NCI-H446 treated with DMSO at 0.1 percent for 48 hours (cell line): Measurements from ENCODE around the gene GANC.
A peak's percentile ranks its signal among the peaks of the same experiment; 100 is the strongest.
"Not testable (repeated sequence)": the region's sequence is repeated elsewhere in the genome, so short reads cannot be mapped to it uniquely, and the experiment has no call there.

Source experiments
- DNase-seq: peaks from one replicate; lab custom pipeline; 2025; lab: John Stamatoyannopoulos, UW

GANC gene, protein sequence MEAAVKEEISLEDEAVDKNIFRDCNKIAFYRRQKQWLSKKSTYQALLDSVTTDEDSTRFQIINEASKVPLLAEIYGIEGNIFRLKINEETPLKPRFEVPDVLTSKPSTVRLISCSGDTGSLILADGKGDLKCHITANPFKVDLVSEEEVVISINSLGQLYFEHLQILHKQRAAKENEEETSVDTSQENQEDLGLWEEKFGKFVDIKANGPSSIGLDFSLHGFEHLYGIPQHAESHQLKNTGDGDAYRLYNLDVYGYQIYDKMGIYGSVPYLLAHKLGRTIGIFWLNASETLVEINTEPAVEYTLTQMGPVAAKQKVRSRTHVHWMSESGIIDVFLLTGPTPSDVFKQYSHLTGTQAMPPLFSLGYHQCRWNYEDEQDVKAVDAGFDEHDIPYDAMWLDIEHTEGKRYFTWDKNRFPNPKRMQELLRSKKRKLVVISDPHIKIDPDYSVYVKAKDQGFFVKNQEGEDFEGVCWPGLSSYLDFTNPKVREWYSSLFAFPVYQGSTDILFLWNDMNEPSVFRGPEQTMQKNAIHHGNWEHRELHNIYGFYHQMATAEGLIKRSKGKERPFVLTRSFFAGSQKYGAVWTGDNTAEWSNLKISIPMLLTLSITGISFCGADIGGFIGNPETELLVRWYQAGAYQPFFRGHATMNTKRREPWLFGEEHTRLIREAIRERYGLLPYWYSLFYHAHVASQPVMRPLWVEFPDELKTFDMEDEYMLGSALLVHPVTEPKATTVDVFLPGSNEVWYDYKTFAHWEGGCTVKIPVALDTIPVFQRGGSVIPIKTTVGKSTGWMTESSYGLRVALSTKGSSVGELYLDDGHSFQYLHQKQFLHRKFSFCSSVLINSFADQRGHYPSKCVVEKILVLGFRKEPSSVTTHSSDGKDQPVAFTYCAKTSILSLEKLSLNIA (N-terminal part only)

DNA sequence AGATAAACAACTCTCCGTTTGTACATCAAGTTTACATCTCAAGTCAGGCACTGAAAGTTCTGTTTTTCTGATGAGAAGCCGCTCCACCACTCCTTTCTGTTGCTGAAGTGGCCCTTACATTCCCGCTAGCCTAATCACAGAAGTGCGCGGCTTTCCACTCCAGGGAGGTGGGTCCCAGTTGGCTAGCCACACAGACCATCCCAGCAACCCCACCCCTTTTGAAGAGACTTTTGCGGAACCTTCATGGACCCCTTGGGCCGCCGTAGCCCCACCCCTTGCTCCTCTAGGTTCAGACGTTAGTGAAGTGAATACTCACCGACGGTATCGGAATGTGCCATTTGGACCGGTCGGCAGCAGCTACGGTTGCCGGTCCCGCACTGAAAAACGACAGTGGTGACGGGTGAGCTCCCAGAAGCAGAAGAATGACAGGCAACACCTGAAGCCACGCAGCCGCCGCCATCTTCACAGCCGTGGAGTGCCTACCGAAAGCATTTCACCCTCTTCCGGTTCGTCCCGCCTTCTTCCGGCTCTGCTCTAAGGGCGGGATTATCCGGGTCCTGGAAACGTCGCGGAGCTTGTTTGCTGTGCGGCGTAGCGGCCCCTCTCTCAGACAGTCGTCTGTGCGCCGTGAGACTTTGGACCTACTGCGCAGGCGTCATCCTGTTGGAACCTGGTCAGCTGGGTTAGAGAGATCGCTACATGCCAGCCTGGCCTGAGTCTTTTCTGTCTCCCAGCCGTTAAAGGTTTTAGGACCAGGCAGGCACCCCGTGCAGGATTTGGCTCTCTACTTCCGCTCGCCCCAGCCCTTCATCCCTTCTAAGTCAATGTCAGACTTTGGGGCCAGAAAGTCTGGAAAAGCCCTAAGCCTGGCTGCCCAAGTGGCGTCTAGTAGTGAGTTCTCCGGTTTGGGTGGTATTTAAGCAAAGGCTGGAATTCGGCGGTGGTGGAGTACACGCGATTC is at the start of gene GANC, which contains the start of gene TMEM87A:
GANC (plus strand) TSS at position 263 of the 961 bp plus-strand sequence. CDS start 1,281 bp downstream, outside the sequence.
TMEM87A (minus strand) TSS at position 495 of the 961 bp plus-strand sequence; CDS start at position 460, 35 bp downstream.
- peak; percentile 94 for DNase-seq

DNA sequence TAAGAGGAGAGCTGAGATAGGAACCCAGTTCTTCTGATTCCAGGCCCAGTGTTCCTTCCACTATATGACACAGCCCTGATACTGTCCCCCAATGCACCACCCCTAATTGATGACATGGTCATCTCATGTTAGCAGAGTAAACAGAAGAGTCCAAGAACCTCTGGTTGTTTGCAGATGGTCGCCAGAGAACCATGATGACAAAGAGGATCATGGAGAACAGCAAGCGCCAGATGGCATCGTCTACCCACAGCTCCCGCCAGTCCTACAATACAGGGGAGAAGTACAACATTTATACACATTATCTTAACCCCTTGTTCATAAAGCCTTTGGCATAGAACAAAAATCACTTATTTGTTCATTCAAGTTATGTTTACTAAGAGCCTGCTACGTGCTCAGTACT is 46.4 kb upstream of the GANC start:
- no peak for DNase-seq

DNA sequence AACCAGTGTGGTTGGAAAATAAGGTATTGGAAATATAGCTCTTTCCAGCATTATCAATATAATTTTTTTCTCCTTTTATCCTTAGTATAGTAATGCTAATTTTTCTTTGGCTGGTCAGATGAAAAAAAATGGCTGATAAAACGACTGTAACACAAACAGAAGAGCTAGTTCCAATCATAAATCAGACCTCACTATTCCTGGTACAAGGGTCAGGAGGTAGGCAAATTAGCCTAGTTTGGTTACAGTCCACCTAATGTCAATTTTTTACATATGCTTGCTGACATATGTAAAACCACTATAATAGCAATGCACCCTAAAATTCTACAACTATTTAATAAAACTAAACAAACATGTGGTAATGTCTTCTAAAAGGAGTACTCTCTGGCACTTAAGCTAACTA is 45.0 kb upstream of the GANC start:
- DNase-seq = no peak

DNA sequence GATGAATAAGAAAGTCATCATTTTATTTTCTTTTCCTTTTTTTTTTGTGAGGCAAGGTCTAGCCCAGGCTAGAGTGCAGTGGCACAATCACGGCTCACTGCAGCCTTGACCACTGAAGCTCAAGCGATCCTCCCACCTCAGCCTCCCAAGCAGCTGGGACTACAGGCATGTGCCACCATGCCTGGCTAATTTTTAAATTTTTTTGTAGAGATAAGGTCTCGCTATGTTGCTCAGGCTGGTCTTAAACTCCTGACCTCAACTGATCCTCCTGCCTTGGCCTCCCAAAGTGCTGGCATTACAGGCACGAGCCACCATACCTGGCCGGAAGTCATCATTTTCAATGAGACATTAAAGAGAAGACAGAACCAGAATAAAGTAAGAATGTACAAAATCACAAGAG is 44.0 kb upstream of the GANC start:
- not testable (repeated sequence) for DNase-seq

DNA sequence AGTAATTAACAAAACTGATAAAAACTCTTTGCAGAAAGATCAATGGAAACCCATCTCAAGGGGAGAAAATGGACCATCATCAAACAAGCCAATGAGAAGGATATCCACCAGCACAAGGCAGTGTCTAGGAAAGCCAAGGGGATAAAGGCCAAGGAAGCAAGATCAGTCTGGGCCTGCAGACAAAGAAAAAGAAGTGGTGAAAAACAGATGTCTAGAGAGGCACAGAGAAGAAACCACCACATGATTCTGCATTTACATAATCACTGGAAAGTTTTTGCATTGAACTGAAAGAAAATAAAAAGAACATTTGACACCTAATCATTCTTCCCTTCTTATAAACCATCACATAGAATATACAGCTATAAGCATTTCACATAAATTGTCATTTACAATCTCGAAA is 41.9 kb upstream of the GANC start:
- no peak for DNase-seq

DNA sequence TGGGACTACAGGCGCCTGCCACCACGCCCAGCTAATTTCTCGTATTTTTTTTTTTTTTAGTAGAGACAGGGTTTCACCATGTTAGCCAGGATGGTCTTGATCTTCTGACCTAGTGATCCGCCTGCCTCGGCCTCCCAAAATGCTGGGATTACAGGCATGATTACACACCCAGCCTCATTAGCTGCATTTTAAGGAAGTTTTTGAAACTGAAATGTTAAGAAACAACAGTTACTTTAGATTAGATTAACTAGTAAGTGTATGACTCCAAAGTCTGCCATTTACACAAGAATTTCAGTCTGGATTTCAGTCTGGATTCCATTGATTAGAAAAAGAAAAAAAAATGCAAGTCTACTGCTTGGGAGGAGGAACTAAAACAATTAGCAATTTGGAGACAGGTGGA is 40.4 kb upstream of the GANC start:
- no peak for DNase-seq

DNA sequence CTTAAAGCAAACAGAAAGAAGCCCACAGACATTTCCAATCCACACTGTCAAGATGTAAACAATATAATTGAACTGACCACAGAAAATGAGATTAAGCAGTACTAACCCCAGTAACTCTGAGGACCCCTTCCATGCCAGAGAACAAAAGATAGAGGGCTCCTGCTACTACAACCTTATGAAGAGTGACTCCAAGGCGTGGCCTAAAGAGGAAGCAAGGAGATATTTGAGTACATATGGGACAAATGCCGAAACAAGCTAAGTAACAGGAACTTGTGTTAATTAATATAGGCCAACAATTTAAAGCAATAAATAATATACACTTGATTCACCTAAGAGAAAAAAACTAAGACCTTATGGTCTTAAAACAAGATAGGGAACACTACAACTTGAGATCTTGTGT is 39.9 kb upstream of the GANC start:
- no peak for DNase-seq

- no peak for DNase-seq
Measured at GRCh38 chr15:42239528-42240182, 33.3 kb upstream of the GANC start.

DNA sequence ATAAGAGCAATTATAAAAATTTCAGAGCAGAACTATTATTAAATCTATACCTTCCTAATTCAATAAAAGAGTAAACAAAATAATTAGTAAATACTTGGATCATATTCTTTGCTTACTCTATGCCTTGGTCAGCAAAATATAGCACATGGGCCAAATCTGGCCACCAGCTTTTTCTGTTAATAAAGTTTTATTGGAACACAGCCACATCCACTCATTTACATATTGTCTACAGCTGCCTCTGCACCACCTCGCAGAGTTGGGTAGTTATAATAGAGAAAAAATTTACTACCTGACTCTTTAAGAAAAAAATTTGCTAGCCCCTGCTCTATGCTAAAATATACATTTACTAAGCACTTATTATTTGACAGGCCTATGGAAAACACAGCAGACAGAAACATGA is 32.2 kb upstream of the GANC start:
- DNase-seq = no peak

- no peak for DNase-seq
Measured at GRCh38 chr15:42253300-42253699, 19.7 kb upstream of the GANC start.

DNA sequence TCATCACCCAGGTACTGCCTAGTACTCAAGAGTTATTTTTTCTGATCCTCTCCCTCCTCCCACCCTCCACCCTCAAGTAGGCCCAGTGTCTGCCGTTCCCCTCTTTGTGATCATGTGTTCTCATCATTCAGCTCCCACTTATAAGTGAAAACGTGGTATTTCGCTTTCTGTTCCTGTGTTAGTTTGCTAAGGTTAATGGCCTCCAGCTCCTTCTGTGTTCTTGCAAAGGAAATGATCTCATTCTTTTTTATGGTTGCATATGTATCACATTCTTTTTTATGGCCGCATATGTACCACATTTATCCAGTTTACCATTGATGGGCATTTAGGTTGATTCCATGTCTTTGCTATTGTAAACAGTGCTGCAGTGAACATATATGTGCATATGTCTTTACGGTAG is 8.2 kb upstream of the GANC start:
- no peak for DNase-seq

DNA sequence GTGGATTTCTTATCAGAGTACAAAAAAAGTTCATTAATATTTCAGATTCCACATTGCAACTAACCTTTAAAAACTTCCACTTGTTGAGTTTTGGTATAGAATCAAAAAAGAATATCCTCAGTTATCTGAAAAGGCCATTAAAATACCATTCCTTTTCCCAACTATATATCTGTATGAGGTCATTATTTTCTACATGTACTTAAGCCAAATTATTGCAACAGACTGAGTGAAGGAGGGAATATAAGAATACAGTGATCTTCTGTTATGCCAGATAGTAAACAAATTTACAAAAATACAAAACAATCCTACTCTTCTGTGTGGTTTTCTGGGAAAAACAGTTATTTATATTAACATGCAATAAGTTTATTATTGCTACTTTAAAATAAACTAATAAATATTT is 5.7 kb upstream of the GANC start:
- DNase-seq = no peak

GRCh38 chr15:42270551-42270950 is 2.5 kb upstream of the GANC start:
- no peak for DNase-seq

- no peak for DNase-seq
Measured at GRCh38 chr15:42270996-42271395, 2.0 kb upstream of the GANC start.

DNA sequence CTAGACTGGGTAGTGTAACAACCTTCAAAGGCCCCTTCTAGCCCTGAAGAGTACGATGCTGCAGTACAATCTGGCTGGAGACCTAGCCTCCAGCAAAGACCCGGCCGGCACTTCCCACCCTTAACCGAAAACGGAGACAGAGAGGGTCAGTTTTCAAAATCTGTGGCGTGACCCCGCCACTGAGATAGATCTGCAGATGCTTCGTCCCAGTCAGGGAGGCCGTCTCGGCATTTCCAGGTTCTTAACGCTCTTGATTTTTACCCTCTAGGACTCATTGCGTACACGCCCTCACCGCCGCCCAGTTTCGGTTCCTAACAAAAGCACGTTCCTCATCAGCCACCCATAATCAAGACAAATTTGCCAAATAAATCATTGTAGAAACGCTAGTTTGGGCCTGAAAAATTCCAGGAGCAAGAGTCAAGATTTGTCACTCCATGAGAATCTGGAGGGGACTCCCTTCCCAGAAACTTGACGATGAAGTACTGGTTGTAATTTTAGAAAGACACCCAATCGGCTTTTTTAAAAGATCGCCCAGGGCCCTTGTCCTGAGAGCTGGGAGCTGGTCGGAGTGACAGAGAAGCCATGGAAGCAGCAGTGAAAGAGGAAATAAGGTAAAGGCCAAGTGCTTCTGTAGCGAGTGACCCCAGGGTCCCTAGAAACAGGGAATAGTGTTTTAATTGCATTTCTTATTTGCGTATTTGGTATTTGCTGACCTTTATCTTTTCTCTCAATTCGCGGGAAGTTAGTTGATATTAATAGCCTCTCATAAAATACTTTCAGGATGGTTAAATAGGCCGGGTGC is 1.1 kb downstream of the GANC start:
- DNase-seq = no peak

GRCh38 chr15:42274702-42274989 is 1.6 kb downstream of the GANC start:
- no peak for DNase-seq

DNA sequence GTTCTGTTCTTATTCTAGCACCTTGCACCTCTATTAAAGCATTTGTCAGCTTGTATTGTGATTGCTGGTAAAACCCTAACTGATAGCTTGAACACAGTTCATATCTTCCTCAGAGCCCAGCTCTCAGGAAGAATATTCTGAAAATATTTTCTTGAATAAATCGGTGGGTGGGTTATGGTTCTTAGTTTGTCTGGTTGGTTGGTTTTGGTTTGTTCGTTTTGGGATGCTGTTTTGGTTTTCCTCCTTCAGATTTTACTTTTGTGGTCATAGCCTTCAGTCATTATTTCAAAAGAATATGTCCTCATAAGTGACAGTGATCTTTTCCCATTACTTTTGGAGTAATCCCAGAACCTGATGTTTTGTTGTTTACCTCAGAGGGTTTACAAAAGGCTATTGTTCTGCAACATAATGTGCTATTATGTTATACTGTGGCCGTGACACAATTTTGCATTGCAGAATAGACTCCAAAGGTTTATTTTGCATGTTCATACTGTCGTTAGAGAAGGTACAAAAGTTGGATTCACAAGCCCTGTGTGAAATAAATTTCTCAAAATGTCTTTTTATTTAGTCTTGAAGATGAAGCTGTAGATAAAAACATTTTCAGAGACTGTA is 2.9 kb downstream of the GANC start:
- DNase-seq = no peak

- no peak for DNase-seq
Measured at GRCh38 chr15:42276762-42277161, 3.8 kb downstream of the GANC start.

DNA sequence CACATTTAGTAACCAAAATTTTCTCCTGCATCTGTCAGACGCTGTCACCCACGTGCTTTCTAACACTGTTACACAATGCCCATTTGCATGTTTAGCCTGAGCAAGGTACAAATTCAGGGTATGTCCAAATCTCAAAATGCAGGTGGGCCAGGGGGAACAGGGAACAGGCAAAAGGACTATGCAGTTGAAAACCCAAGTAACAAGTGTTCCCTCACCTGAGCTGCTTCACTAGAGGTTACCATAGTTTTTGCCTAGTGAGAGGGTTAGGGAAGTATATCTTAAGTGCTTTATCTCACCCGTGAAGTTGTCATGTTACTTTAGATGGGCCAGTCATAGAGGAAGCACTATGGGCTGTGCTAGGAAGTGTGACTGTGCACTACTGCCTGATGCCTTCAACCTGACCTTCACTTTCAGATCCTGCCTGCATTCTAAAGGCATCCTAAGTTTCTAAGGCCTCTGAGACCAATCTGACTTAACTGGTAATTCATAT is 6.3 kb downstream of the GANC start:
- no peak for DNase-seq

DNA sequence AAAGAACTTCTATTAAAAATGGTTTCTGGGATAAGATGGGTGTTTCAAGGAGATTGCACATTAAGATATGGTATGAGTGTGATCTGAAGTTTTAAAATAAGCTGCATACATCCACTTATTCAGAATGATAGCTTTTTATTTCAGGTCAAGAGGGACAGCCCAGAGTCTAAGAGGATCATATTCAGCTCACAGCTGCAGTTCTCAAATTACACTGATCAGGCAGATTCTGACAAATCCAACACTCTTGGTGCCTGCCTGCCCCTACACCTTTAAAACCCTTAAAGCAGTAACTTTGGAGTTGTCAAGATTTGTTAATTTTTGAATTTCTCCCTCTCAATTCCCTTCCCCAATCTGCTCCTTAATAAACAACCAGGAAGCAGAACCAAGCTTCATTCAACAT is 9.3 kb downstream of the GANC start:
- DNase-seq = no peak
